Measurements from ENCODE around the gene IGF1R.

The IGF1R gene

DNA sequence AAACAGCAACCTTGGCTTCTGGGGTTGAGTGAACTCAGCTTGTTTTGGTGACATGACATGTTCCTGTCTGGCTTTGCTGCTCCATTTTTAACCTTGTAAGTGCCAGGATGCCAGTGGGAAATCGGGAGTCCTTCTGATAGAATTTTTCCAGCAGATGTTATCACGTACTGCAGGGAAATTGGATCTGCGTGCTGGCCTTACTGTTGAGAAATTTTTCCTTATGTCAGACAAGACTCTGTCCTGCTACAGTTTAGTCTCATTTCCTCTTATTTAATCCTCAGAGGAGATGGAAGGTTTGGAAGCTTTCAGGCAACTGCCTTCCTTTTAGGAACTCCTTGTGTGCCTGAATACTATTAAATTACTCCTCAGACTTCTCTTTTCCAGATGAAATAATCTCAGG lies 278.7 kb downstream of the IGF1R start:
- DNase-seq (no peak), ATAC-seq (replicated peaks) (no peak)
- no peaks in the 10 kb centered on the region for H3K27me3 Mint-ChIP-seq
- no peak overlapping the region for H3K27ac Mint-ChIP-seq
- peaks cover 13 to 22% of the 10 kb centered on the region in 2 donors for H3K36me3 Mint-ChIP-seq
- no peaks in the 10 kb centered on the region for H3K4me1 Mint-ChIP-seq
- no peaks in the 10 kb centered on the region for H3K9me3 Mint-ChIP-seq
- no peak overlapping the region for H3K4me3 Mint-ChIP-seq

DNA sequence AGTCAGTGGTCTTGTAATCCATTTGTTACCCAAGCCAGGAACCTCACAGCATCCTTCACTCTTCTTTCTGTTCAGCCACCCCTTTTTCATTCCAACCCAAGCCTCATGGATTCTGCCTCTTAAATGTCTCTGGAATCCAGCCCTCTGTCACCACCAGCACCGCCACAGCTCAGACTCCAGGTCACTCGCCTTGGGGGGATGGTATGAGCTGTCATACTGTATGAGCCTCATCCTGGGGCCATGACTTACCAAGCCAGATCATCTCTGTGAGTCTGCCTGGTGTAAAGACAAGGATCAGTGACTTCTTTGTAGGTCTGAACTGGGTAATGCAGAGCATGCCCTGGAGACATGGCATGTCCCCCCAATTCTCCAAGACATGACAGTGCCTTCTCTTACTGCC lies 279.7 kb downstream of the IGF1R start:
- Mint-ChIP-seq H3K36me3 (peaks cover 8 to 17% of the 10 kb centered on the region in 2 donors), H3K9me3 (no peaks in the 10 kb centered on the region), H3K27ac (no peak overlapping the region)

DNA sequence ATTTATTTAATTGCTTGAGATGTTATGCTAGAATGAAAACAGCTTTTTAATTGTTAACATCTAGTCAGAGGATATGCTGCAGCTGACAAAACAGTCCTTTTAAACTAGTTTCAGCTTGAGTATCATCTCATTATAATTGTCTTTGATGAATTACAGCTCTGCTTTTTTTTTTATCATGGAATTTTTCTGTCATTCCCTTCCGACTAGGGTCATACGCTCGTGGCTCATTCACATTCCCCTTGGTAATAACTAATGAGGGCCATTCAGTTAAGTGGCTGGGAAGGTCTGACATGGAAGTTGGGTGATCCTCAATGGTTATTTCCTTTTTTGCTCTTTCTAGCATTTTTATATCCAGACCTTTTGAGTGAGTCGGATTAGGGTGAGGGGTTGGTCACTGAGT lies 282.2 kb downstream of the IGF1R start:
- ATAC-seq (replicated peaks) (no peak), DNase-seq (no peak)
- Mint-ChIP-seq H3K9me3 (no peaks in the 10 kb centered on the region), H3K4me1 (no peaks in the 10 kb centered on the region), H3K36me3 (peaks cover 6 to 21% of the 10 kb centered on the region in 2 donors), H3K4me3 (no peak overlapping the region), H3K27ac (no peak overlapping the region), H3K27me3 (no peaks in the 10 kb centered on the region)

More for the DNA sequence above, 279.7 kb downstream of the IGF1R start:
- no peaks in the 10 kb centered on the region for H3K27me3 Mint-ChIP-seq
- H3K4me3 Mint-ChIP-seq = no peak overlapping the region
- DNase-seq (no peak), ATAC-seq (replicated peaks) (no peak)
- H3K4me1 Mint-ChIP-seq = no peaks in the 10 kb centered on the region

DNA sequence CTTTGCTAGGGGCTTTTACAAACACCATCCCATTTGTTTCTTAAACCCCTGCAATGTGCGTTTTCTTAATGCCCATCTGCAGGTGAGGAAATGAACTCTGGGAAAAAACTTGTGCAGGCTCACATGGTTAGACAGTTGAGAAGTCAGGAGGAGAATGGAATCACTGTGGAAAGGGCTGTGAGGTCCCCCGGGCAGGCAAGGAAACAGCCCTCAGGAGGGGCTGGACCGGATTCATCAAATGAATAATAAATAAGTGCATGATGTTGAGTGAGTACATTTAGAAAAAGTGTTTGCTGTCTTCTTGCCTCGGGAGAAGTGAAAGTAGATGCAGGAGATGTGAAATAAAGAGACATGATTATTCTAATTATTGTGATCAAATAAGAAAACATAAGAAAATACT lies 282.7 kb downstream of the IGF1R start:
- Mint-ChIP-seq H3K4me1 (no peaks in the 10 kb centered on the region), H3K27me3 (no peaks in the 10 kb centered on the region), H3K36me3 (peaks cover 10 to 20% of the 10 kb centered on the region in 2 donors), H3K27ac (no peak overlapping the region), H3K4me3 (no peak overlapping the region), H3K9me3 (no peaks in the 10 kb centered on the region)
- ATAC-seq (replicated peaks) = no peak
- no peak for DNase-seq

DNA sequence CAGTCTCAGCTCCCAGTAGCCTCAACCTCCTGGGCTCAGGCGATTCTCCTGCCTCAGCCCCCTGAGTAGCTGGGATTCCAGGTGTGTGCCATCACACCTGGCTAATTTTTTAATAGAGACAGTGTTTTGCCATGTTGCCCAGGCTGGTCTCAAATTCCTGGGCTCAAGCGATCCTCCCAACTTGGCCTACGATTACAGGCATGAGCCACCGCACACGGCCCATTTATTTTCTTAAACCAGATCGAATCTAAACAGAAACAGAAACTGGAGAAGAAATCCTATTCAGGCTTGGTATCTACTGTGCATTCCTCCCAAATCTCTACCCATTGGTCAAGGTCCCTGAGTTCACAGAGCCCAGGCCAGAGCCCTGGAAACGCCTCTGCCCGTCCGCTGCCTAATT lies 285.1 kb downstream of the IGF1R start:
- Mint-ChIP-seq H3K36me3 (peaks cover 18 to 21% of the 10 kb centered on the region in 2 donors), H3K9me3 (no peaks in the 10 kb centered on the region), H3K27ac (no peak overlapping the region), H3K27me3 (no peaks in the 10 kb centered on the region), H3K4me1 (no peaks in the 10 kb centered on the region), H3K4me3 (no peak overlapping the region)
- DNase-seq = no peak
- no peak for ATAC-seq (replicated peaks)

GRCh38 chr15:98935736-98936135 lies 287.4 kb downstream of the IGF1R start:
- Mint-ChIP-seq H3K27me3 (no peaks in the 10 kb centered on the region), H3K4me3 (no peak overlapping the region), H3K9me3 (no peaks in the 10 kb centered on the region), H3K4me1 (no peaks in the 10 kb centered on the region), H3K36me3 (peaks cover 16 to 25% of the 10 kb centered on the region in 2 donors), H3K27ac (no peak overlapping the region)
- ATAC-seq (replicated peaks) = no peak
- no peak for DNase-seq

DNA sequence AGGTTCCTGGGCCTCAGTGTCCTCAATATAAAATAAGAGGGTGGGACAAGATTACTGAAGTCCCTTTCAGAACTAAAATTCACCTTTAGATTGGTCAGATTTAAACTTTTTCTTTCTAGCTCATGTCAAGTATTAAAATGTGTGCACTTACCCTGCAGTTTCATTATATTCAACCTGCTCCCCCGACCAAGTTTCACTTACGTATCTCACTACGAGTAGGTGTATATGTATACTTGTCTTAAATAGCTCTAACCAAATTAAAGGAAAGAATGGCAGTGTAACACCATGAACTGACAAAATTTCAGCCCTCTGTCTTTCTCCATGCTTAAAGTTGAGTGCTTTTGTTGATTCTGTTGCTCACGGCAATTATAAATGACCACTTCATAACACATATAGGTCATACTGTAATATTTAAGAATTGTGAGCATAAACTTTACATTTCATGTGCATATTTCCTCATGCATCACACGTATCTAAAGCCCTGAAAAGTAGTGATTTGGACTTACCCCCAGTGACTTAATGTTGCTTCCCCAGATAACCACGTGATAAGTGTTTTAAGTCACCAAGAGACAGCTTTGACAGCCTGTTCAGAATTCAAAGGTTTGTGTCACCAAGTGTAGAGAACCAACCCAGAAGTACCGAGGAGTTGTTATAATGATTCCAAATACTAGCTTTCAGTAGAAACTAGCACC lies 289.2 kb downstream of the IGF1R start:
- no peak overlapping the region for H3K27ac Mint-ChIP-seq
- no peaks in the 10 kb centered on the region for H3K4me1 Mint-ChIP-seq
- no peak overlapping the region for H3K4me3 Mint-ChIP-seq
- H3K9me3 Mint-ChIP-seq = no peaks in the 10 kb centered on the region
- DNase-seq (no peak), ATAC-seq (replicated peaks) (peak in 1 of 2 donors; percentile 33)
- H3K36me3 Mint-ChIP-seq = peaks cover 18 to 25% of the 10 kb centered on the region in 2 donors
- H3K27me3 Mint-ChIP-seq = no peaks in the 10 kb centered on the region

DNA sequence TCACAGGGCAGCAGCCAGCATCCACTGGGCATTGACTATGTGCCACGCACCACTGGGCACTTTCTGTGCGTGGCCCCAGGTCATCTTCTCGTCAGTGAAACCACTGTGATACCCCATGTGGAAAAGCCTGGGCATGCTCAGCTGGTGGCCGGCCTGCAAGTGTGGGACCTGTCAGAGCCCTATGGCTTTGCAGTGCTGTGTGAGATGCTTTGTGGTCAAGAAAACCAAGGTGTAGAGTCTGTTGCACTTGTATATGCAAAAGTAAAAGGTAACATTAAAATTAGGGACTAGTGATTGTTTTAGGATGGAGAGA lies 289.7 kb downstream of the IGF1R start:
- Mint-ChIP-seq H3K27ac (no peak overlapping the region), H3K36me3 (peaks cover 20 to 28% of the 10 kb centered on the region in 2 donors), H3K4me3 (no peak overlapping the region), H3K4me1 (no peaks in the 10 kb centered on the region), H3K9me3 (no peaks in the 10 kb centered on the region), H3K27me3 (no peaks in the 10 kb centered on the region)
- ATAC-seq (replicated peaks) = peak in 1 of 2 donors; percentile 29
- no peak for DNase-seq

- no peaks in the 10 kb centered on the region for H3K4me1 Mint-ChIP-seq
- no peak overlapping the region for H3K4me3 Mint-ChIP-seq
- H3K27ac Mint-ChIP-seq = no peak overlapping the region
- DNase-seq (no peak), ATAC-seq (replicated peaks) (no peak)
- peaks cover 24 to 31% of the 10 kb centered on the region in 2 donors for H3K36me3 Mint-ChIP-seq
- H3K27me3 Mint-ChIP-seq = no peaks in the 10 kb centered on the region
- H3K9me3 Mint-ChIP-seq = no peaks in the 10 kb centered on the region
Measured at GRCh38 chr15:98938799-98939198, 290.5 kb downstream of the IGF1R start.

- ATAC-seq (replicated peaks) (no peak), DNase-seq (no peak)
- no peaks in the 10 kb centered on the region for H3K9me3 Mint-ChIP-seq
- no peaks in the 10 kb centered on the region for H3K4me1 Mint-ChIP-seq
- H3K27me3 Mint-ChIP-seq = no peaks in the 10 kb centered on the region
- H3K27ac Mint-ChIP-seq = no peak overlapping the region
- H3K36me3 Mint-ChIP-seq = peaks cover 24 to 31% of the 10 kb centered on the region in 2 donors
- H3K4me3 Mint-ChIP-seq = no peak overlapping the region
Measured at GRCh38 chr15:98939311-98940080, 291.2 kb downstream of the IGF1R start.

DNA sequence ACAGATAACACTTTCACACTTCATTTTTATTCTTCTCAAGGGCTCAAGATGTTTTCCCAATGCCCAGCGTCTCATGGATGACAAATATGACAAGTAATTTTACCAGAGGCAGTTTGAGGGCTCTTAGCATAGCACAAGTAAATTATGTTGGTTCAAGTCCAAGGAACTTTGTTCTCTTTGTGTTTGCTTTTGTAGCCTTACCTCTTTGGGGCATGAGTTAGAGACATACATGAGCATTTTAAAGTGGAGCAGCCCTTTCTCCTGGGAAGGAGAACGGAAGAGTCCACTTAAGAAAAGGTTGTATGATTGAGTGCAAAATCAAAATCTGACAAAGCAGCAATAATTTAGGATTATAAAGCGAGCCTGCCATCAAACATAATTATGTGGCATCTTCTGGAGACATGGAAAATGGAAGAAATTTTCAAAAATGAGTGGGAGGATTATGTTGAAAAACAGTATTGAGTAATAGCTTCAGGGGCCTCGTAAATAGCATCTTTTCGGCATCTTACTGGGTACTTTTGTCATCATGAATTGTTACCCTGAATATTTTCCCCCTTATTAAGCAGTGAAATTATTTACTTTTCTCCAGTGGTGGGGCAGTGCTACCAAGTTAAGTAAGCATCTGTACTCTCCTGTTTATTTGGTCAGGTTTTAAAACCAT lies 293.4 kb downstream of the IGF1R start:
- H3K4me1 Mint-ChIP-seq = no peaks in the 10 kb centered on the region
- ATAC-seq (replicated peaks) (no peak), DNase-seq (no peak)
- no peaks in the 10 kb centered on the region for H3K27me3 Mint-ChIP-seq
- no peak overlapping the region for H3K27ac Mint-ChIP-seq
- H3K4me3 Mint-ChIP-seq = no peak overlapping the region
- peaks cover 22 to 25% of the 10 kb centered on the region in 2 donors for H3K36me3 Mint-ChIP-seq
- no peaks in the 10 kb centered on the region for H3K9me3 Mint-ChIP-seq

GRCh38 chr15:98942431-98942830 lies 294.1 kb downstream of the IGF1R start:
- no peak for ATAC-seq (replicated peaks)
- H3K9me3 Mint-ChIP-seq = no peaks in the 10 kb centered on the region
- no peaks in the 10 kb centered on the region for H3K27me3 Mint-ChIP-seq
- H3K36me3 Mint-ChIP-seq = peaks cover 18 to 25% of the 10 kb centered on the region in 2 donors
- H3K4me3 Mint-ChIP-seq = no peak overlapping the region
- H3K27ac Mint-ChIP-seq = no peak overlapping the region
- DNase-seq = no peak
- no peaks in the 10 kb centered on the region for H3K4me1 Mint-ChIP-seq

DNA sequence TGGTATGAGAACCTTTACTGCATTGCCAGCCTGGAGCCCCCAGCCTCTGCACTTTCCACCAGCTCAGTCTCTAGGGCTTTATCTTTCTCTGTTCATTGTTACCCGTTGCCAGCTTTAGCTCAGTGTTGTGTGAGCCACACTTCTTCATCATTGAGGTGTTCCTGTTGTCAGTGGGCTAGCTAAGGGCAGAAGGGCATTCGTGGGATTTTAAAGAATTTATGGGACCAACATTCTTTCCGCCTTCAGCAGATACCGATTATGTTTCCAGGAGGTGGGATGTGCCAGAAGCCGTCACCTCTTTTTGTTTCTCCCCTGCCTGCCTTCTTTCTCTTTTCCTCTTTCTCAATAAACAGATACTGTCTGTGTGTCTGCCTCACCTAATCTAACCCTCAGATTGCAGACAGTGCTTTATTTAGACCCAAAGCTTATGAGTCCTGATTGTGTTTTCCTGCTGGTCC lies 294.7 kb downstream of the IGF1R start:
- no peaks in the 10 kb centered on the region for H3K9me3 Mint-ChIP-seq
- no peaks in the 10 kb centered on the region for H3K4me1 Mint-ChIP-seq
- ATAC-seq (replicated peaks) (no peak), DNase-seq (no peak)
- H3K27ac Mint-ChIP-seq = no peak overlapping the region
- no peaks in the 10 kb centered on the region for H3K27me3 Mint-ChIP-seq
- H3K4me3 Mint-ChIP-seq = no peak overlapping the region
- H3K36me3 Mint-ChIP-seq = peaks cover 16 to 20% of the 10 kb centered on the region in 2 donors

- H3K4me1 Mint-ChIP-seq = no peaks in the 10 kb centered on the region
- DNase-seq (no peak), ATAC-seq (replicated peaks) (no peak)
- H3K36me3 Mint-ChIP-seq = peaks cover 18 to 22% of the 10 kb centered on the region in 2 donors
- H3K27ac Mint-ChIP-seq = no peak overlapping the region
- H3K9me3 Mint-ChIP-seq = no peaks in the 10 kb centered on the region
- H3K27me3 Mint-ChIP-seq = no peaks in the 10 kb centered on the region
- H3K4me3 Mint-ChIP-seq = no peak overlapping the region
Measured at GRCh38 chr15:98943601-98944151, 295.3 kb downstream of the IGF1R start.

Measured in stimulated activated naive B cell treated with anti-CD40 and anti-IgM and Interleukin-4, amounts not matched to agents 10 μg/mL and 1 μg/mL and 100 μg/mL, for 72 hours (primary cell).